ENCODE measurements around the gene ABI3BP.

ABI3BP gene

GRCh38 chr3:100988080-100988479 is 5.1 kb downstream of the ABI3BP start:
- no peak for DNase-seq (ENCODE audit: low read depth in 1 of 2, low spot score in 1 of 2)

DNA sequence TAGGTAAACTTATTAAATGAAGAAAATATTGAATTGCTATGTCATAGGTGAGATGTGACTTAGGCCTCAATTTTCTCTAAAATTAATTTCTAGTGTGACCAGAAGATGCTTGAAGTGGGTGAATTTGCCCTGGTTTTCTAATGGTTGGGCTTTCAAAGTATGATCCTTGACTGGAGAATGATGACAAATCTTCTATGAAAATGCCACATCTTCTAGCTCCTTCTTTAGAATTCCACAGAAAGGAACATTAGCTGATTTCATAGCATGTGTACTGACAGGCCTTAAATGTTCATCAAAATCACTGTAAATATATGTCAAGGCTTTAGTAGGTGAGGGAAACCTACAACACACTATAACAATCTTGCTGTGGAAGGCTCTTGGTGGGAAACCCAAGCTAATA is 8.9 kb downstream of the ABI3BP start:
- DNase-seq (ENCODE audit: low read depth in 1 of 2, low spot score in 1 of 2) = no peak

- no peak for DNase-seq (ENCODE audit: low read depth in 1 of 2, low spot score in 1 of 2)
These were observed 10.5 kb downstream of the ABI3BP start for GRCh38 chr3:100982710-100983109.

DNA sequence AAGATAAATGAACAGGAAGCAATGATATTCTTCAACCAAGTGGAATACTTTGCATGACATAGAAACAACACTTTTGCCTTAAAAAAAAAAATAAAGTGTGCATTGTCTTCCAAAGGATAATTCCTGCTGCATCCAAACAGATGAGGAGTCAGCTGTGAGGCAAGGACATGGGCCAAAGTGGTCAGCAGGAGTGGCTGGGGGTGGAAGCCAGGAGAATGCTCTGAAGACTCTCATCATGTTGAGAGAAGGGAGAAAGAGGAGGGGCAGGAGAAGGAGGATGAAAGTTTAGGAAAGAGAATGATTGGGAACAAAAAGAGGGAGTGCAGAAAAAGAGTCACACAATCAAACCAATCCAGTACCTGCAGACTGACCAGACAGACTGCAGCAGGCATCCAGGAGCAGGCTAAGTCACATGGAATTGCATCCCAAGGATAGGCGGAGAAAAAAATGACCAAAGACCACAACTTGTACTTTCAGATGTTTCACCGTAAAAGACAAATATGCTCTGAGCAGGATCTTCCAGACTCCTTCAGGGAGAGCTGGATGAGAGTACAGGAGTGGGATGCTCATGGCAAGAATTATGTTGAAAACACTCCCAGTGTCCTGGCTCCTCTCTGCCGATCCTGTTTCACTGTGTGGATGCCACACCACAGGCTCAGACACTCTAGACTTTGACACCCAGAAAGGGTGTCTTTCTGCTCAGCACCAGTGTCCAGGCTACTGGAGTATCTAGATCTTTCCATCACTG is 11.9 kb downstream of the ABI3BP start:
- no peak for DNase-seq (ENCODE audit: low read depth in 1 of 2, low spot score in 1 of 2)

- no peak for DNase-seq (ENCODE audit: low read depth in 1 of 2, low spot score in 1 of 2)
These were observed 15.1 kb downstream of the ABI3BP start for GRCh38 chr3:100978011-100978659.

GRCh38 chr3:100976611-100977010 is 16.6 kb downstream of the ABI3BP start:
- no peak for DNase-seq (ENCODE audit: low read depth in 1 of 2, low spot score in 1 of 2)

GRCh38 chr3:100975714-100976113 is 17.5 kb downstream of the ABI3BP start:
- DNase-seq (ENCODE audit: low read depth in 1 of 2, low spot score in 1 of 2) = no peak

DNA sequence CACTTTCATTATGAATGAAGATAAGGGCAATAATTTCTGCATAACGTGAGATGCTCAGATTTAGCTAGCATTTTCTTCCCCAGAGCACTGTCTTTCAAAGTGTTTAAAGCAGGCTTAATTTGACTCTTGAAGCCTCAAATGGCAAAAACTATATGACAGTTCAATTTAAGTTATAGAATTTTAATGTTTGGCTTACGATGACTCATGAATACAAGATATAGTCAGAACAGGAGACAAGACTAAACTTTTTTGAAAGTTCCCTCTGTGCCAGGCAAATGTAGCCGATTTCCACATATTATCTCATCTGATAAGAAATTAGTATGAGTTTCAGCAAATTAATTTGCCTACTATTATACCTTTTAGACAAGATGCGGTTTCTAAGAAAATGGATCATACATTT is 19.6 kb downstream of the ABI3BP start:
- no peak for DNase-seq (ENCODE audit: low read depth in 1 of 2, low spot score in 1 of 2)

DNA sequence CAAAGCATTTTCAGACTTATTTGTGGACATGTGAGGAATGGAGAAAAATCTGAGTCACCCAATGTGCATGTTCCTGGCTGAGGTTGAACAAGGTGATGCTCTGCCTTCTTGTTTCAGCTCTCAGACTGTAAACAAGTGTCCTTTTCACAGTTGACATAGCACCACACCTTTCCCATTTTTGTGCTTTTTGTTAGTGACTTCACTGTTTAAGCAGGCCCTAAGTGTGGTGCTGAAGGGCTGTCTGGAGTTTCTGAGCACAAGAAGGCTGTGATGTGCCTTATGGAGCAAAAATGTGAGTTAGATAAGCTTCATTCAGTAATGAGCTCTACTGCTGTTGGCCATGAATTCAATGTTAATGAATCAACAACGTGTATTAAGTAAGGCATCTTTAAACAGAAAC is 20.4 kb downstream of the ABI3BP start:
- no peak for DNase-seq (ENCODE audit: low read depth in 1 of 2, low spot score in 1 of 2)

DNA sequence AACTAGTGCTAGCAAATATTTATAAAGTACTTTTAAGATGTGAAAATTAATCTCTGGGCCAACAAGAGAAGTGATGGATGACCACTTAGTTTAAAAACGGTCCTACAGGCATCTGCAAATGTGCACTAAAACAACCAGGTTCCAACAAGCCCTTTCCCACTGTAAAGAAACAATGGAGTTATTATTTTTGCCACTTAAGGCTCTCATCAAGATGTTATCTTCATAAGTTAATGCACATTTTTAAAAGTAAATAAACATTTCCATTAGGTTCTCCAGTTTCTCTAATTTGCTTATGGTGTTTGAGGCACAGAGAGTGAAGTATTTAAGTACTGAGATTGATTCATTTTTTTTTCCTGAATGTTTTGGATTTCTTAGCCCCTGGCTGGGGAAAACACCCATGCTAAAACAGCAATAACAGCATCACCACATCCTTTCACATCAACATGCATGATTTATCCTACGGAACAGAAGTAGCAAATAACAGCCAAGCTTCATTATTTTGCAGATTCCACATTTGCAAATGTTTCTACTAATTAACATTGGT is 20.8 kb downstream of the ABI3BP start:
- no peak for DNase-seq (ENCODE audit: low read depth in 1 of 2, low spot score in 1 of 2)

DNA sequence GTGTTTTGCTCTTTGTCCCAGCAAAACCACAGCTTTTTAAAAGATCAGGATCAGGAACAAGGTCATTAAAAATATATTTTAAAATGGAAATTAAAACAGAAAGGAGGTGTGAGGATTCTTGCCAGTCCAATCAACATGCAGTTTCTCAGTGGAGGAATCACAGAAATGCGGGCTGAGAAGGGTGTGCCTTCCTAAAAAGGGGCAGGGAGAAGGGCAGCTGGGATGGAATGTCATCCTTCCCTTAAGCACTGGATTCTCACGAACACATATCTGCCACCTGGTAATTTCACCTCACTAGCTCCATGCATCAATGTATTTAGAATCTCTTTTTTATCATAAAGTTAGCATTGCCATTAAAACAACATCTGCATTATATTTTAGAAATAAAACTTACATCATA is 21.4 kb downstream of the ABI3BP start:
- no peak for DNase-seq (ENCODE audit: low read depth in 1 of 2, low spot score in 1 of 2)

- no peak for DNase-seq (ENCODE audit: low read depth in 1 of 2, low spot score in 1 of 2)
These were observed 22.7 kb downstream of the ABI3BP start for GRCh38 chr3:100970477-100970990.

DNA sequence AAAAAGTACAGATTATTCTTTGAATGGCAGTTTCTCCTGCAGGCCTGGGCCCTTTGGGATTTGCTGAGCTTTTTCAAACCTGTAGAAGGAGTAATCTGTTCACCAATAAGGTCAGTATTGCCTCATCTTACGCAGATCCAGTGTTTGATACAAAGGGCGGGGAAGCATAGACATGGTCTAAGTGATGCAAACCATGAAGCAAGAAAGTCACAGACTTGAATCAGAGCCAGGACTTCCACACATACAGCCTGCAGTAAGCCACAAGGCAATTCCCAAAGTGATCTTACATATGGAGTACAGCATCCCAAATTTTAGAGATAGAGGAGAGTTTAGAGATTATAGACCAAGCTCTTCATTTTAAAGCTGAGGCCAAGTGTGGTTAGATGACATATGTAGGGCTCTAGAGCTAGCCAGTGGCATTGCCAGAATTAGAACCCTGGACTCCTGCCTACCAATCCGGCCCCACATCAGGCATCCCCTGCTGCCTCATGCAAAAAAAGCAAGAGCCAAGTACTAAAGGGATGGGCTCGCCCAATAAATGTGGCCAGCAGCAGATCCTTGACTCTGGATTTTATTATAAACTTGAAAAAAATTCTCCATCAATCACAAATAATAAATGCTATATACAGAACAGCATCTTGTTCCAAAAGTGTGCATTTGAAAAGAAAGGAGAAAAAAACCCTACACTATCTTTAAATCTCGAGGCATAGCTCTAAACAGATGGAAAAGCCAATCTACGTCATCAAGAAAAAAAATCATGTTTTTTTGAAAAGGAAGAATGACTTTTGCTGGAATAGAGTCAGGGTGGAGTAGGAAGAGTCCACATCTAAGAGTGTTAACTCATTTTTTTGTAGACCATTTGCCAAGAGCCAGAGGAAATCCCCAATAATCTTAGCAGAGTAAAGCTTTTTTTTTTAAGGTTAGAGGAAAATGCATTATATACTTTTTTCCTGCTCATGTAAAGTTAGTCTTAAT is 24.0 kb downstream of the ABI3BP start:
- DNase-seq (ENCODE audit: low read depth in 1 of 2, low spot score in 1 of 2) = no peak

DNA sequence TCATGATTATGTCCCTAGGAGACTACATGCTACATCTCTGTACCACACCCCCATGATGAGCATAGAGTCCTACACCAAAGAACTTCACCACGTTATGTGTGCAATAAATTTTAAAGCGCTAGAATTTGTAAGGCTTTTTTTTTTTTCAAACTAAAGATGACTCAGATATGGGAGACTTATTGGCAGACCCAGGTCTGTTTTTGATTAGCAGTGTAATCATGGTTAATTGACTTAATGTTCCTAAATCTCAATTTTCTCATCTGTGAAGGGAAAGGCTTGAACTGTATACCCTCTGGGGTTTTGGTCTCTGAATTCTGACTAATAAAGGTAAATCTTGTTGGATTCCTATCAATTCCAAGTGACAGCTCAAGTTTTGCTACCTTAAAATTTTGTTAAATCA is 26.4 kb downstream of the ABI3BP start:
- DNase-seq (ENCODE audit: low read depth in 1 of 2, low spot score in 1 of 2) = no peak

- no peak for DNase-seq (ENCODE audit: low read depth in 1 of 2, low spot score in 1 of 2)
These were observed 27.2 kb downstream of the ABI3BP start for GRCh38 chr3:100966049-100966491.

GRCh38 chr3:100963041-100963440 is 30.2 kb downstream of the ABI3BP start:
- DNase-seq (ENCODE audit: low read depth in 1 of 2, low spot score in 1 of 2) = no peak

GRCh38 chr3:100957261-100957986 is 35.8 kb downstream of the ABI3BP start:
- DNase-seq (ENCODE audit: low read depth in 1 of 2, low spot score in 1 of 2) = no peak

- no peak for DNase-seq (ENCODE audit: low read depth in 1 of 2, low spot score in 1 of 2)
These were observed 36.9 kb downstream of the ABI3BP start for GRCh38 chr3:100956276-100956675.

GRCh38 chr3:100954990-100955389 is 38.2 kb downstream of the ABI3BP start:
- DNase-seq (ENCODE audit: low read depth in 1 of 2, low spot score in 1 of 2) = no peak

GRCh38 chr3:100954199-100954935 is 38.9 kb downstream of the ABI3BP start:
- no peak for DNase-seq (ENCODE audit: low read depth in 1 of 2, low spot score in 1 of 2)
